HL-60/S4 treated with phorbol 12-myristate 13-acetate at 8.2 ng/mL for 4 days and 3 days (cell line): ENCODE results near the gene PPP1R18.
"Not testable (repeated sequence)": the region's sequence is repeated elsewhere in the genome, so short reads cannot be mapped to it uniquely, and the experiment has no call there.

Experiments
- in situ Hi-C: fragments of 300-500 bp; cut with MboI; formaldehyde crosslinking; loops from 2 replicates; pipeline ENCODE4 v1.15.0; 2022; ENCODE audit warnings: low sequenced_read_pairs

Gene PPP1R18

DNA sequence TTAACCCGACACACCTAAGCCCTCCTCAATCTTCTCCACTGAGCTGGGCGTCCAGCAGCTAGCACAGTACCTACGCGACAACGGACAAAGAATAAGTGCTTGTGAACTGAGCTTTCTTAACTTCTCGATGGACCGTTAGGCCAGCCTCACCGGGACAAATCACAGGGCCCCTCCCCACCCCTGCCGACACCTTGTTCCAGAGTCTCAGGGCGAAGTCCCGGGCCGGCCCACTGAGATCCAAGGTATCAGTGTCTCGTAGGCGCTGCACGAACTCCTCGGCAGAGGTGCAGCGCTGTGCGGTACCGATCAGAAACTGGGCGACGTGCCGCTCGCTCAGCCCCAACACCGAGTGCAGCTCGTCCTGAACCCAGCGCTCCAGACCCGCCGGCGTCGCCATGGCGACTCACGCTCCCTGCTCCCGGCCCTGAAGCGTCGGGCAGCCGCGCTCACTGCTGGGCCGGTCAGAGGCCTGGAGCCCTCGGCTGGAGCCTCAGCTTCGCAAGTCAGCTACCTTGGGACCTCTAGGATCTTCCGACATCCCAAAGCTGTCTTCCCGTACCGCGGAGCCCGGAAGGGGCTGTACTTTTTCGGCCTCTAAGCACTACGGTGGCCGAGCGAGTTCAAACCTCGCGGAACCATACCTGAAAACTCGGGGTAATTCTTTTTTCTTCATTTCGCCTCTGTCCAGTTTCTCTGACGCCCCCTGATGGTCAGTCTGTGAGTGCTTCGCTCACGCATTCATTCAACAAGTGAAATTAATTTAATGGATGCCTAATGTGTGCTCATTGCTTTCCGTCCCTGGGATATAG is 13.8 kb downstream of the PPP1R18 start, which contains the start of gene DHX16:
DHX16 (minus strand) TSS at position 562 of the 809 bp plus-strand sequence; CDS start at position 397, 165 bp downstream.
- in situ Hi-C loops: no loop called here

GRCh38 chr6:30670760-30671527 is 15.5 kb downstream of the PPP1R18 start:
- in situ Hi-C loops: no loop called here

DNA sequence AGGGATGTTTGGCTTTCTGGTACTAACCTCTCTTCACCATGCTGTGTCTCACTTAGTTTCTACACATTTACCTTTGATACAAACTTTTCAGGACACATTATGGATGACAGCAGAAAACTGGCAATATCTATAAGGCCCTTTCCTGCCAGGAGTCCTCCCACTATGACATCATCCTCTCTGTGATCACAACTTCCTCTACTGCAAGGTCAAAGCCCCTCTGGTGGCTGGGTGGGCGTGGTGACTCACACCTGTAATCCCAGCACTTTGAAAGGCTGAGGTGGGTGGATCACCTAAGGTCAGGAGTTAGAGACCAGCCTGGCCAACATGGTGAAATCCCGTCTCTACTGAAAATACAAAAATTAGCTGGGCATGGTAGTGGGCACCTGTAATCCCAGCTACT is 20.1 kb downstream of the PPP1R18 start:
- in situ Hi-C loops: not testable (repeated sequence)

- in situ Hi-C loops: no loop called here
These were observed 21.3 kb downstream of the PPP1R18 start for GRCh38 chr6:30664994-30665767.

- in situ Hi-C loops: not testable (repeated sequence)
These were observed 28.5 kb downstream of the PPP1R18 start for GRCh38 chr6:30657922-30658321.

- in situ Hi-C loops: no loop called here
These were observed 29.0 kb downstream of the PPP1R18 start for GRCh38 chr6:30657454-30657853.

GRCh38 chr6:30656513-30656912 is 29.9 kb downstream of the PPP1R18 start:
- in situ Hi-C loops: no loop called here

DNA sequence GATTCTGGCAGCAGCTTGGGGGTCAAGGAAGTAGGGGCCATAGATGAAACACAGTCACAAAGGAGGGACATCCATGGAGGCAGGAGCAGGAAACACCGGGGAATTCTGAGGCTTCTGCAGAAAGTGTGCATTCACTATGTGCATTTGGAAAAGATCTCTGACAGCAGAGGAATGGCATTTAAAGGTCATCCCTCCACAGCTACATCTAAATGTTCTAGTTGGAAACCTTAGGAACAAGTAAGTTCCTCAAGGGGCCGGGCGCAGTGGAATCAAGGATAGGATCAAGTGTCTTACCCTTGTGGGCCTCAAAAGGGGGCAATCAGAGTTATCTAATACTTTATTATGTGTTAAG is 30.7 kb downstream of the PPP1R18 start:
- in situ Hi-C loops: no loop called here

GRCh38 chr6:30654798-30655742 is 31.4 kb downstream of the PPP1R18 start:
- in situ Hi-C loops: no loop called here

DNA sequence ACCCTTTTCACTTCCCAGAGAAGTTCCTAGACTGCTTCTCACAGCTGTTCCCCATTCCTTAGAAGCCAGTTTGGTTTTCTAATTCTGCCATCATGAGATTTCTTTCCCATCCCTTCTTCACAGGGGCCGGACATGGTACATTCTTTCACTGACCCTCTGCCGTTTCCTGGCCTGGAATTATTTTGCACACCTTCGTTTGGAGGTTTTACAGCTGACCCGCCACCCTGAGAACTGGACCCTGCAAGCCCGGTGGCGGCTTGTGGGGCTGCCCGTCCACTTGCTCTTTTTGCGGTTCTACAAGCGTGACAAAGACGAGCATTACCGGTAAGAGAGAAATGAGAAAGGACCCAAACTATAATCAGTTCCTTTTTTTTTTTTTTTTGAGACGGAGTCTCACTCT is 35.3 kb downstream of the PPP1R18 start:
- in situ Hi-C loops: no loop called here

GRCh38 chr6:30647242-30648116 is 39.0 kb downstream of the PPP1R18 start:
- in situ Hi-C loops: no loop called here

- in situ Hi-C loops: no loop called here
These were observed 39.8 kb downstream of the PPP1R18 start, which contains the start of gene C6orf136 for GRCh38 chr6:30646450-30647241. Gene C6orf136 (plus strand): TSS chr6:30647133. CDS start chr6:30647232, 99 bp downstream.

GRCh38 chr6:30645989-30646388 is 40.5 kb downstream of the PPP1R18 start:
- in situ Hi-C loops: no loop called here

DNA sequence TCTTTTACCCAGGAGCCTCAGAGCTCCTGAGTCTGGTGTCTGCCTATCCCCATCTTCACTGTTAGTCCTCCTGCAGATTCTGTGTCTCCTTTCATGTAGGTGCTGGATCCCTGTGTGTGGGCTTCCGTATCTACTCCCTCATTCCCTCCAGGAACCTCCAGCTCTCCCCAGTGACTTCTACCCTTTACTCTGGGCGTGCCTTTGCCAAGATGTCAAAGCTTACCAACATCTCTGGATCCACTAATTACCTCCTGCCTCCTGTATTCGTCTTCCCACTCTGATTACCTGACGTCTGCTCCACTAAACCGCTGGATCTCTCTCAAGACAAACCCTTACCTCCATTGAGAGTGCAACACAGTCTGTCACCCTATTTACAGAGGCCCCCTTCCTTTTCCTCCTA is 41.7 kb downstream of the PPP1R18 start:
- in situ Hi-C loops: no loop called here

- in situ Hi-C loops: no loop called here
These were observed 42.8 kb downstream of the PPP1R18 start for GRCh38 chr6:30643656-30644055.

DNA sequence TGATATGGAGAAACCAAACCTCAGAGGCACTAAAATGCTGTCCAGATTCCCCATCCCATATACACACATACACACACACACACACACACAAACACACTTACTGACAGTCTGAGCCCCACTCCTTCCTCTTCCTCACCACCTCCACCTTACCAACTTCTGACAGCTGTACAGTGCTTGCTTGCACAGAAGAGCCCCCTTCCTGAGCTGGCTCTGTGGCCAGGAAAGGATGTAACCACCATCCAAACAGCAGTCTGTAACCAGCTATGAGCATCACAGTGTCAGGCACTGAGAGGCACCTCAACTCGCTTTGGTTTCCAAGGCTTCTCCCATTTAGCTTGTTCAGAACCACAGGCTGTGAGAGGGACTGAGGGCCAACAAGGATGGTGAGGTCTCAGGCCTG is 45.4 kb downstream of the PPP1R18 start:
- in situ Hi-C loops: no loop called here

- in situ Hi-C loops: no loop called here
These were observed 46.0 kb downstream of the PPP1R18 start for GRCh38 chr6:30640481-30640880.

- in situ Hi-C loops: no loop called here
These were observed 50.6 kb downstream of the PPP1R18 start for GRCh38 chr6:30635834-30636233.
